Endothelial cell of umbilical vein (primary cell): ENCODE measurements around the gene ATXN7. TPM values are rescaled to one million over a fixed set of nuclear protein-coding genes. Genes with fewer than 3 reads are reported as not detected.

Experiments used
- BruUV-seq: library from RNA; stranded (reverse); fragments of 400-500 nt; replicated peaks from 2 replicates; lab custom pipeline; 2021; lab: Mats Ljungman, UMichigan
- CTCF ChIA-PET: fragments of 300-600, 350-600 bp; sonication (Branson Sonifier 250); formaldehyde crosslinking; loops from one replicate; lab custom pipeline; 2021; ENCODE audit warnings: antibody characterized with exemption, inconsistent platforms; lab: Charles Lee
- POLR2A ChIA-PET: fragments of 300-600, 350-600 bp; sonication (Branson Sonifier 250); formaldehyde crosslinking; loops from one replicate; lab custom pipeline; 2021; ENCODE audit warnings: antibody characterized with exemption, inconsistent platforms; lab: Charles Lee
- DNase-seq: peaks from one replicate; pipeline ENCODE4 v3.0.0-alpha.2; 2011; ENCODE audit warnings: low read depth, low spot score
- FAIRE-seq: peaks from 2 replicates; lab custom pipeline; 2011; peaks lifted over from hg19 to GRCh38; lab: Jason Lieb, UNC
- H2AFZ ChIP-seq: 2 replicates; pipeline ENCODE4 v1.6.0; 2012; ENCODE audit warnings: low read depth, low read length, control low read depth, inconsistent platforms
- H3K27ac ChIP-seq: 2 replicates; pipeline ENCODE4 v1.5.1; 2011; ENCODE audit warnings: low read depth, mild to moderate bottlenecking, control low read depth, low read length, moderate library complexity; ENCODE audit not compliant: insufficient read depth
- H3K27me3 ChIP-seq, 2 experiments: 2 replicates each; pipeline versions ENCODE4 v1.6.0 to v1.6.1; 2011; ENCODE audit warnings: low read length in 2 of 2, mixed read lengths in 1 of 2; ENCODE audit not compliant: control insufficient read depth in 2 of 2, insufficient read depth in 2 of 2
- H3K36me3 ChIP-seq, 2 experiments: 2 replicates in 1 of 2; 3 replicates in 1 of 2; pipeline ENCODE4 v1.5.1; 2011; ENCODE audit warnings: low read length in 2 of 2, mild to moderate bottlenecking in 1 of 2, moderate library complexity in 1 of 2; ENCODE audit not compliant: control insufficient read depth in 2 of 2, insufficient read depth in 2 of 2; ENCODE audit errors: extremely low read depth in 1 of 2
- H3K4me1 ChIP-seq: 3 replicates; pipeline ENCODE4 v1.5.1; 2011; ENCODE audit warnings: mild to moderate bottlenecking, low read length; ENCODE audit not compliant: control insufficient read depth, insufficient read depth; ENCODE audit errors: extremely low read depth
- H3K4me2 ChIP-seq: 2 replicates; pipeline ENCODE4 v1.6.1; 2011; ENCODE audit warnings: low read length, control low read depth, mixed read lengths; ENCODE audit not compliant: insufficient read depth
- H3K4me3 ChIP-seq, 3 experiments: fragments of 200-600 bp in 1 of 3; sonication (generic), shearing (Covaris generic) in 1 of 3; replicated peaks in 1 of 3; 2 replicates each; pipeline ENCODE4 v1.5.1; 2011 to 2016; ENCODE audit warnings: control low read depth in 3 of 3, low read length in 3 of 3, mild to moderate bottlenecking in 2 of 3, inconsistent platforms in 1 of 3, low read depth in 1 of 3, moderate library complexity in 1 of 3; ENCODE audit not compliant: insufficient read depth in 1 of 3
- H3K79me2 ChIP-seq: 2 replicates; pipeline ENCODE4 v1.6.0; 2012; ENCODE audit warnings: low read length, inconsistent platforms; ENCODE audit not compliant: control insufficient read depth, insufficient read depth
- H3K9ac ChIP-seq: replicated peaks from 2 replicates; pipeline ENCODE3; 2011; ENCODE audit warnings: low read length, control low read depth; ENCODE audit not compliant: insufficient read depth; ENCODE audit errors: extremely low read depth
- H3K9me1 ChIP-seq: replicated peaks from 3 replicates; pipeline ENCODE4 v1.6.0; 2011; ENCODE audit warnings: mild to moderate bottlenecking, low read length; ENCODE audit not compliant: control insufficient read depth, insufficient read depth; ENCODE audit errors: extremely low read depth
- H3K9me3 ChIP-seq: replicated peaks from 2 replicates; pipeline ENCODE4 v1.5.1; 2012; ENCODE audit warnings: low read length, inconsistent platforms; ENCODE audit not compliant: control insufficient read depth, insufficient read depth
- H4K20me1 ChIP-seq: replicated peaks from 2 replicates; pipeline ENCODE3; 2011; ENCODE audit warnings: mild to moderate bottlenecking, low read length; ENCODE audit not compliant: control insufficient read depth, insufficient read depth; ENCODE audit errors: extremely low read depth
- FOS ChIP-seq: IDR thresholded peaks from 2 replicates; pipeline ENCODE4 v1.6.1; 2011; ENCODE audit warnings: mild to moderate bottlenecking, low read length, moderate library complexity, borderline replicate concordance; ENCODE audit not compliant: insufficient read depth
- JUN ChIP-seq: IDR thresholded peaks from 2 replicates; pipeline ENCODE4 v1.6.1; 2011; ENCODE audit warnings: borderline replicate concordance, low read depth; ENCODE audit not compliant: insufficient read length, insufficient read depth
- MYC ChIP-seq: IDR thresholded peaks from one replicate; pipeline ENCODE4 v1.6.1; 2011; ENCODE audit warnings: mild to moderate bottlenecking, low read depth, low read length
- dilution Hi-C: fragments of 300-500 bp; cut with MboI; formaldehyde crosslinking; loops from one replicate; pipeline ENCODE4 v1.15.0; 2019; ENCODE audit warnings: low sequenced_read_pairs; ENCODE audit not compliant: extremely low pct_ligation_motif_present
- intact Hi-C: fragments of 100-400 bp; cut with micrococcal nuclease; formaldehyde crosslinking; loops from one replicate; pipeline ENCODE4 v1.10.0; 2022
- polyA plus RNA-seq, 4 experiments: library from polyadenylated mRNA; depleted of rRNA in 3 of 4; stranded (reverse) in 3 of 4; unstranded in 1 of 4; fragments of >200 nt; gene quantifications; 2 replicates each; pipeline versions ENCODE4 v1.2.1 to v1.2.3, GENCODE V29; 2011 to 2012; ENCODE audit warnings: missing spikeins in 1 of 4
- total RNA-seq: library from RNA; stranded (reverse); gene quantifications from 2 replicates; pipeline ENCODE4 v1.2.3, GENCODE V29; 2021

ATXN7 gene
- total and polyA plus RNA-seq, 2 donors (not counting 3 experiments of a cell fraction or from before 2014, with no cell fraction given), result 21.2 to 34.7 TPM

GRCh38 chr3:63922491-63923199, 59.0 kb downstream of the ATXN7 start:
- intact Hi-C loops (no loop called here), dilution Hi-C loops (no loop called here)
- ChIA-PET CTCF (no interaction called here), POLR2A (no interaction called here)
- H3K27ac ChIP-seq, result no peak overlapping the region
- no peak overlapping the region for H3K4me3 ChIP-seq
- no peaks in the 10 kb centered on the region for H4K20me1 ChIP-seq
- no peak overlapping the region for H3K9ac ChIP-seq
- BruUV-seq, result no TSS peak
- FAIRE-seq, result no peak
- peaks cover 45% of the 10 kb centered on the region for H3K79me2 ChIP-seq
- H3K4me1 ChIP-seq, result no peaks in the 10 kb centered on the region
- no peaks in the 10 kb centered on the region for H3K9me1 ChIP-seq
- H3K27me3 ChIP-seq, result no peaks in the 10 kb centered on the region
- no peak overlapping the region for H3K4me2 ChIP-seq
- no peak overlapping the region for H2AFZ ChIP-seq
- no peak for TF ChIP-seq FOS
- DNase-seq, result no peak
- H3K9me3 ChIP-seq, result no peaks in the 10 kb centered on the region
- H3K36me3 ChIP-seq, result peaks cover 8 to 18% of the 10 kb centered on the region in 2 experiments

GRCh38 chr3:63926309-63926708, 62.6 kb downstream of the ATXN7 start:
- peaks cover 63% of the 10 kb centered on the region for H3K79me2 ChIP-seq
- H3K4me1 ChIP-seq, result no peaks in the 10 kb centered on the region
- TF ChIP-seq FOS (no peak), MYC (no peak), JUN (no peak)
- H4K20me1 ChIP-seq, result peaks cover 5% of the 10 kb centered on the region
- H3K9me1 ChIP-seq, result no peaks in the 10 kb centered on the region
- H3K27ac ChIP-seq, result no peak overlapping the region
- no TSS peak for BruUV-seq
- H3K4me3 ChIP-seq, result no peak overlapping the region
- ChIA-PET CTCF (no interaction called here), POLR2A (no interaction called here)
- no peak overlapping the region for H3K4me2 ChIP-seq
- H3K36me3 ChIP-seq, result peaks cover 8 to 15% of the 10 kb centered on the region in 2 experiments
- no peak overlapping the region for H3K9ac ChIP-seq
- intact Hi-C loops (no loop called here), dilution Hi-C loops (no loop called here)
- DNase-seq, result no peak
- H3K27me3 ChIP-seq, result no peaks in the 10 kb centered on the region
- H3K9me3 ChIP-seq, result no peaks in the 10 kb centered on the region
- FAIRE-seq, result no peak
- no peak overlapping the region for H2AFZ ChIP-seq
